Muscle of arm (tissue), 12 donors: ENCODE data around the gene CAMK1G. TPM values are rescaled to one million over a fixed set of nuclear protein-coding genes. Genes with fewer than 3 reads are reported as not detected.

Experiments
- DNase-seq: peaks from one replicate; pipeline ENCODE4 v3.0.0-alpha.2; 2013
- polyA plus RNA-seq, 12 donors: library from polyadenylated mRNA; unstranded; fragments of 120-200 nt; gene quantifications; one replicate each; pipeline ENCODE4 v1.2.1, GENCODE V29; 2013; ENCODE audit not compliant: insufficient read length in 12 of 12

Gene CAMK1G
- polyA plus RNA-seq, 12 donors: 0.11 to 0.61 (median 0.25) TPM; not detected in 6

- no peak for DNase-seq
These were observed 35.4 kb downstream of the CAMK1G start for GRCh38 chr1:209618756-209619420.

GRCh38 chr1:209619696-209620486 is 36.4 kb downstream of the CAMK1G start:
- no peak for DNase-seq

GRCh38 chr1:209620487-209620884 is 37.0 kb downstream of the CAMK1G start:
- no peak for DNase-seq

- DNase-seq: no peak
These were observed 37.8 kb downstream of the CAMK1G start for GRCh38 chr1:209621286-209621685.

- DNase-seq: no peak
These were observed 38.5 kb downstream of the CAMK1G start for GRCh38 chr1:209621741-209622655.

GRCh38 chr1:209622841-209623829 is 39.6 kb downstream of the CAMK1G start:
- no peak for DNase-seq

- no peak for DNase-seq
These were observed 41.3 kb downstream of the CAMK1G start for GRCh38 chr1:209624558-209625549.

GRCh38 chr1:209625791-209626285 is 42.3 kb downstream of the CAMK1G start:
- peak; percentile 26 for DNase-seq

- no peak for DNase-seq
These were observed 43.0 kb downstream of the CAMK1G start for GRCh38 chr1:209626346-209627026.

GRCh38 chr1:209627027-209627731 is 43.7 kb downstream of the CAMK1G start:
- DNase-seq: no peak

GRCh38 chr1:209627732-209628196 is 44.2 kb downstream of the CAMK1G start:
- peak; percentile 62 for DNase-seq

GRCh38 chr1:209628618-209629299 is 45.2 kb downstream of the CAMK1G start:
- no peak for DNase-seq

GRCh38 chr1:209629621-209630382 is 46.3 kb downstream of the CAMK1G start:
- DNase-seq: no peak

- DNase-seq: no peak
These were observed 47.1 kb downstream of the CAMK1G start for GRCh38 chr1:209630383-209631225.

GRCh38 chr1:209633335-209633997 is 50.0 kb downstream of the CAMK1G start:
- DNase-seq: no peak
